GM18517 (cell line): ENCODE data around the gene C5orf63.
"Not testable (repeated sequence)": the region's sequence is repeated elsewhere in the genome, so short reads cannot be mapped to it uniquely, and the experiment has no call there.

Experiments
- ATAC-seq: cut with Tn5 transposase; IDR thresholded peaks from one replicate; pipeline ENCODE4 v1.9.1; 2021; ENCODE audit warnings: mild to moderate bottlenecking, moderate library complexity; ENCODE audit not compliant: unreplicated experiment

Gene C5orf63

DNA sequence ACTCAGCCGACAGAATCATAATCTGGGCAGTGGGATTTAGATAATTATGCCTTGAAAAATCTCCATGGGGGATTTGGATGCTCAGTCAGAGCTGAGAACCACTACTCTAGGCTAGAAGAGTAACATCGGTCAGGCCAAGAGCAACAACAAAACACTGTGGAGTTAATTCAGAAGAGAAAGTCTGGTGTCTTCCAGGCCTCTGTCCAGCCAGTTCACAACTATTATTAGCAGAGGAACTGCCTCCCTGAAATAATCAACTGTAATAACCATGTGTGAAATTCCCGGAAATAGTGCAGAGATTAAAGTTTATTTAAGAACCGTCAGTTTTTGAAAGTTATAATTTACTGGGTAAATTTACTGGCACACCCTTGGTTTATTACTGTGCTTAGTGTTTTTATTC, 34.8 kb downstream of the C5orf63 start:
- ATAC-seq = no peak

DNA sequence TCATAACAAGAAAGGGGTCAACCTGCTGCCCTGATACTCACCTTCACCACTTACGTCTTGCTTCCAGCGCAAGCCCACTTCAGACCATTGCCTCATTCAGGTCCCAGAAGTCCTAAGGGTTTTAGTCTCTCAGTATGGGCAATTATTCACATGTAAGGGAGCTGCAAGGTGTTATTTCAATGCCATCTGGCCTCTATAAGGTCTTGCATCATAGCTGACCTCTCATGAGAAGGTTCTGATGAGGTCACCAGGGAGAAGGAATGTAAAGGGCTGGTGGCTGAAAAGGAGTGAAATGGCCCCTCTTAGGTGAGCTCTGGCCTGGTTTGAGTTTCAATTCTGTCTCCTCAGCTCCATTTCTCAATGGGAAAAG, 41.5 kb downstream of the C5orf63 start:
- ATAC-seq = no peak

DNA sequence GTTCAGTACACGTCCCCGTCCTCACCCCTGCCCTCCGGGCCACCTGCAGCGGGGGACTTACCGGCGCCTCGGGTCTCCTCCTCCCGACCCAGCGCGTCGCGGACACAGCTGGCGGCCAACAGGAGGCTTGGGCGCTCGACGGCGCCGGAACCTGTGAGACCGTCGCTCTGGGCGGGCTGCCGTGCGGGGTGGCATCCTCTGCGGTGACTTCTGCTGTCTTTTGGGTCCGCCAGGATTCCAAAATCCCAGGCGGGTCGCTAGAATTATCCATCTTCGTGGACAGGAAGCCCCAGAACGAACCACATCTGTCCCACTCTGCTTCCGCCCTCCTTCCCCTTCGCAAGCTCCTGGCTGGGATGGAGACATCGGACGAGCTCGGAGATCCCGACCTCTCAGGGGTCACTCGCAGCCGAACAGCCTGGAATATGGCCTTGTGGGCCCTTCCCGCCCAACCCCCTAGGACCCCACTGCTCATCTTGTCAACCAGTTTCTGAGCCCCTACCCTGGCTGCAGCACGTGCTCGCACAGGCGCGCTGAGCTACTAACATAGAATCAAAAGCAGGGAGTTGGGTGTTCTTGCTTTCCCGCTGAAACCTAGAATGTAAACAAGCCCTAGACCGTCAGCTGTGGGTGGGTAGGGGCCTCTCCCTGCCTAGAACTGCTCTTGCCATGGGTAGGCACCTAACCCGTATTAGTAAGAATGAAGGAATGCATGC, 42.0 kb downstream of the C5orf63 start:
- peak; percentile 6 for ATAC-seq

DNA sequence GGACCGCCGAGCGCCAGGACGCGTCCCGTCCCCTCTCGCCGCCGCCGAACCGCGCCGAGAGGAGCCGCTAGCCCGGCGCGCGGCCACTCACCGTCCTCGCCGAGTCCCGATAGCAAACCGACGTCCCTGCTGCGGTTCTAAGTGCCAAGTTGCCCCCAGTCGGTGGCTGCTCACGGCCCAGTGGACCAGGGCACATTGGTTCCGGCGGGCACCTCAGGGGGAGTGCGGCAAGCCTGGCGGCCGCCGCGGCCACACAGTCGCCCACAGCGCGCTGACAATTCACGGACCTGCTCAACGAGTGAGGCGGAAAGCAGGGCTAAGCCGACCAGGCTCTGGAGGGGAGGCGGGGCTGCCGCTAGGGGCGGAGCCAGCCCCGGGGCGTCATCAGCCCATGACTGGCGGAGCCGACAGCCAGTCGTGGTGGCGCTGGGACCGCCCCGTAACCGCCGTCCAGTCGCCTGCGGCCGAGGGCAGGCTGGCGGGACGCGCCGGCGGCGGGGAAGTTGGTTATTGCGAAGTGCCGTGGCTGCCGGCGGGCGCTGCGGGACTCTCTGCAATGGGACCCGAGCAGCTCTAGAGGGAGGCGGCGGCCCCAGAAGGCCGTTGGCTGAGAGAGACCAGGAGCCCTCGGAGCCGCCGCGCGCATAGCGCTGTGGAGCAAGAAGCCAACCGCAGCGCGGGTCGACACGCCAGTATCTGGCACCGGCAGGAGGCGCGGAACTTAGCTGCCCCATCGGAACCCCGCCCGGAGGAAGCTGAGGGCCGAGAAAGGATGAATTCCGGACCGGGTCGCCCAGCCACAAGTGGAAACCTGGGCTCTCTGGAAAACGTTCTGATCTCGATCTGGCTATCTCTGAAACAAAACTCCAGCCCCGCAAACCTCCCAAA, 42.8 kb downstream of the C5orf63 start, which contains the start of gene MARCHF3:
Gene MARCHF3 (minus strand): TSS at position 300 of the 888 bp plus-strand sequence. CDS start 112,387 bp downstream, outside the sequence.
- peak; percentile 87 for ATAC-seq

DNA sequence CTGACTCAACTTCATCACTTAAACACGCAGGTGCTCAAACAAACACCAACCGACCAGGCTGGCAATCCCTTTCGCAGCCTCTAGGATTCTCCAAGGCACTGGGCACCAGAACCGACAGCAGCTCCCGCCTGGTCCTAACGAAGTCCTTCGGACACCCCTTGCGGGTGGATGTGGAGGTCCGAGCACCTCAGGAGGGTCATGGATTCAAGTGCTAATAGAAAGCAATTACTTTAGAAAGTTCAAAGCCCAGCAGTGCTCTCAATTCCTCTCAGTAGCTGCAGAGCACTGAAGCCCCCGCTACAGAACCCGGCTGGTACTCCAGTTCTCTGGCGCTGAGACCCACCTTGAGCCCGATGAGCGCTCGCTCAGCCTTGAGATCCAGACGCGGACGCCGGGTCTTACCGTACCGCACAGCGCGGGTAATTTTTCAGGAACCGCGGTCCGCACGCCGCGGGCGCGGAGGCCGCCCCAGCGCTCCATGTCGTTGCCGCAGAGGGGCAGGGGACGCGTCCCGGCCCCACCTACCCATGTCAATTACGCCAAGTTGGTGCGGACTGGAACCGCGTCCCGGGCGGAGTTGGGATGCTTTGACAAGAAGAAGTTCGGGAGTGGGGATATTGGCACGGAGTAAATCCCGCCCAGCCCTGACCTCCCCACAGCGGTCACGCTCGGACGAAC, 43.6 kb downstream of the C5orf63 start:
- peak; percentile 16 for ATAC-seq

DNA sequence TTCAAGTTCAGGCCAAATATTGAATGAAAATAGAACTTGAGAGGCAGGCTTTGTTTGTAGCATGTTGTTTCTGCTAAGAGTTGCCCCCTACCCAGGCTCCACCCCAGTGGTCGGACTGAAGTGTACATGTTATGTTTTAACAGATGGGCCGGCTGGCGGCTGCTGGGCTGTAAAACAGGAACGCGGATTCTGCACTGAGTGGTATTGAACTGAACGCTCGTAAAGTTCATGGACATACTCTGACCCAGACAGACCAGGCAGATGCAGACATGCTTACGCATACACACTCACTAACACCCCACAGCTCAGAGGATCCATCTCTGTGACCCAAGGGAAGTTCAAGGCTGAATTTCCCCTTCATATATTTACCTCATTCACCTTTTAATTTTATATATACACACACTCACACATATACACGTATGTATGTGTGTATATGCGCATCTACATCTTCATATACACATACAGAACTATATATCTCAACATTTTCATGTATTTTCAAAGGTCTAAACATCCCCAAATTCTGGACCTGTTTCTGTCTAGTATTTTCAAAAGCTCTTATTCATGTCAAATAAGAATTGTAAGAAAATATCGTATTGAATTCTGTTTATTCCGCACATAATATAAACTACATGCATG, 44.4 kb downstream of the C5orf63 start:
- ATAC-seq = no peak

DNA sequence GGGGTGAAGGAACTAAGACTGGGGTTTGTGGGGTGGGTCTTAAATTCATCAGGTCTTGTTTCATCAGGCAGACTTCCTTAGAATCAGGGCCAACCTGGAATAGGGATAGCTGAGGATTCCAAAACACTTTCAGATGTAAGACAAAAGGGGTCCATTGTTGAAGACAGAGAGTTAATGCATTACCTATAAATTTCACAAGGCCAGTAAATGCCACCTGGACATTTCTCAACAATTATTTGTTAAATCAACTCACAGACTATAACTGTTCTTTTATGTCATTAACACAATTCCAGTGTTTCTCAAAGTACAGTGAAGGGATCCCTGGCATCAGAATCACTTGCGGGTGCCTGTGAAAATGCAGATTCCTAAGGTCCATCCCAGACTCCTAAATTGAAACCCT, 45.8 kb downstream of the C5orf63 start:
- no peak for ATAC-seq

DNA sequence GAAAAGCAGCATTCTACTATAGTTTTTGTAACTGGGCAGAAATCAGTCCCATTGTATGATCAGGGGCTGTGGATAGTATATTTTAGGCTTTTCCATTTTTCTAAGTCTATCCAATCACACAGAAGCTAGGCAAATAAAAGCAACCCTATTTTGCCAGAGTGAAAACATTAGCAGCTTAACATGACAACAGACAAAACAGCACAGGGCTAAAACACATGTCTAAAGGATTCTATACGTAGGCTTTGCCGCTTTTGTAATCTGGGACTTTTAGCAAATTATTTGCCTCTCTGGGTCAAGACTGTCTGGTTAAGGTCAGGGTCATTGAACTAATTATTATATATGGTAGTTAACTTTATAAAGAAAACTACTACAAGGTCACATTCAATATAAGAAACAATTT, 47.1 kb downstream of the C5orf63 start:
- no peak for ATAC-seq

DNA sequence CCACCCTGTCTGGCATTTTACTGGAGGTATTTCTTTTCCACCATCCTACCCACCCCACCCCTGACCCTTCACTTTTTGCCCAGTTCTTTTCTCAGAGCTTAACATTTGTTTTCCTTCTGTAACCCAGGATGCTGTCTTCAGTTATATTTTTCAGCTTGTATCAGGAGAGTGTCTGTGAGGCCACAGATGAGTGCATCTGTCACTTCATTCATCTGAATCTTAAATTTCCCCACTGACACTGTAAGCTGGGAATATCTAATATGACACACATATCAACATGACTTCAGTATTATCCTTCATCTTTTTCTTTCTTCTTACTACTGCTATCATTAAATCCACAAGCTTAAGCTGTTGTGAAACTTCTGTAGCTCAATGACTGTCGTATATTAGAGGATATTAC, 47.8 kb downstream of the C5orf63 start:
- no peak for ATAC-seq

DNA sequence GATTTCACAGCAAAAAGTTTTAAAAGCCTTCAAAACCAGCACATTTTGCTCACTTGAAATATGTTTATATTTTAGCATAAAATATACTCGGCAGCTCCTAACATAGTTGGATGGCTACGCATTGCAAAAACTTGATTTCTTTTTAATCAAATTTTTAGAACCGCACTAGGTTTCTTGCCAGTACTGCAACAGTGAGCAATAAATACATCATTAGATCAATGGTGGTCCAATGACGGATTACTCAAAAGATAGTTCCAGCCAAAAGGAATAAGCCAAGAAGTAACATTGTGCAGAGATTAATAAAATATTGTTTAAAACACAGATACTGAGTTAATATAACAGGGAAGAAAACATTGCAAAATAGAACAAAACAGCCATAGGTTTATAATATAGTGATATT, 48.5 kb downstream of the C5orf63 start:
- ATAC-seq = no peak

DNA sequence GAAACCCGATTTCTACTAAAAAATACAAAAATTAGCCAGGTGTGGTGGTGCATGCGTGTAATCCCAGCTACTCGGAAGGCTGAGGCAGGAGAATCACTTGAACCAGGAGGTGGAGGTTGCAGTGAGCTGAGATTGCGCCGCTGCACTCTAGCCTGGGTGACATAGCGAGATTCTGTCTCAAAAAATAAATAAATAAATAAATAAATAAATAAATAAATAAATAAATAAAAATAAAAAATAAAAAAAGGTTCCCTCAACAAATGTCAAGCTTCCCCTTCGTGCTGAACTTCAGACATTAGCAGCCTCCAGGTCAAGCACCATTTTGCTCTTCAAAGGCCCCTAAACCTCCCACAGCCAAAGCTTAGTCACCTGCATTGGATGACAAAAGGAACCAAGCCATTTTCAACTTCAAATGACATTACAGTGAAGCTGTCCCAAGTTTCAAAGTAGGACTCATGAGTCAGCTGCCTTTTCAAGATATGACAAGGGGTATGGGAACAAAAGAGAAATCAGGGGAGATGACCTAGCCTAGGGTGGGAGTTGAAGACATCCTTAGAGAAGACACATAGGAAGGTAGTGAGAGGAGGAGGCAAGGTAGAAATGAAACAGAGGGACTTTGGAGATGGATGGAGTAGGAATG, 49.6 kb downstream of the C5orf63 start:
- ATAC-seq = not testable (repeated sequence)

DNA sequence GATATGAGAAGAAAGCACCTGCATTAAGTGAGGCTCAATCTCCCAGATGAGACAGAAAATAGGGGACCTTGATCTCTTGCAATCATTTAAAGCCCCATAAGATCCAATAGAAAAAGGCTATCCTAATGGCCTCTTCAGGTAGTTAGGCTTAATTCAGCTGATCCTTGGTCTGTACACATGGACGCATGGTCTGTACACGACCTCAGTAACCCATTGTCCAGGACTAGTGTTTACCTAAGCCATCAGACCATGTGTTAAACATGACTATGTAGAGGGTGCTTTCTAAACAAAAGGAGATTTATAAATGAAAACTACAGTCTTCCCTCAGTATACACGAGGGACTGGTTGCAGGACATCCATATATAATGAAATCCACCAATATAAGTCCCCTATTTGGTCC, 50.5 kb downstream of the C5orf63 start:
- no peak for ATAC-seq

DNA sequence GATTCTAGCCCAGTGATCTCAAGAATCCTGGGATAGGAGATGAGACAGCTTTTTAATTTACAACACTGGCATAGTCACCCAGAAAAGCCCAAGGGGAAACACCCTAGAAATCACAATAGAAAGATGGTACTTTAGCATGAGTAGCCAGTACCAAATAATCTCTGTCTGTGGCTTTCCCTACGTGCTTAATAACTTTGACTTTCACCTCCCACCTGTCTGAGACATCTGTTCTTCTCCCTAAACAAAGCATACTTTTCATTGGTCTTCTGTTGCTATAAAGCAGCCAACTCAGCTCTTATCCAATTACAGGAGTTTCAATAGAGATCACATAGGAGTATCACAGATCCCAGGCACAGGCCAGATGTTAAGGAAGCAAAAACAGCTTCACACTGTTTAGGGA, 53.4 kb downstream of the C5orf63 start:
- ATAC-seq = peak; percentile 62

DNA sequence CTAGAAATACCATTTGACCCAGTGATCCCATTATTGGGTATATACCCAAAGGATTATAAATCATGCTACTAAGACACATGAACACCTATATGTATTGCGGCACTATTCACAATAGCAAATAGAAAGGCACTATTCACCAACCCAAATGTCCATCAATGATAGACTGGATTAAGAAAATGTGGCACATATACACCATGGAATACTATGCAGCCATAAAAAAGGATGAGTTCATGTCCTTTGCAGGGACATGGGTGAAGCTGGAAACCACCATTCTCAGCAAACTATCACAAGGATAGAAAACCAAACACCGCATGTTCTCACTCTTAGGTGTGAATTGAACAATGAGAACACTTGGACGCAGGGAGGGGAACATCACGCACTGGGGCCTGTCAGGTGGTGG, 56.6 kb downstream of the C5orf63 start:
- ATAC-seq = not testable (repeated sequence)

DNA sequence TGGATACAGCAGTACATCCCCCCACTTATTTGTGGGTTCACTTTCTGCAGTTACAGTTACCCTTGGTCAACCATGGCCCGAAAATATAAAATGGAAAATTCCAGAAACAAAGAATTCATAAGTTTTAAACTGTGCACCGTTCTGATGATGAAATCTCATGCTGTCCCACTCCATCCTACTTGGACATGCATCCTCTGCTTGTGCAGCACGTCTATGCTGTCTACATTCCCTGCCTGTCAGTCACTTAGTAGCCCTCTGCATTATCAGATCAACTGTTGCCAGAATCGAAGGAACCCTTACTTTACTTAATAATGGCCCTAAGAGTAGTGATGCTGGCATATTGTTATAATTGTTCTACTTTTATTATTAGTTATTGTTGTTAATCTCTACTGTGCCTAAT, 57.6 kb downstream of the C5orf63 start:
- no peak for ATAC-seq

DNA sequence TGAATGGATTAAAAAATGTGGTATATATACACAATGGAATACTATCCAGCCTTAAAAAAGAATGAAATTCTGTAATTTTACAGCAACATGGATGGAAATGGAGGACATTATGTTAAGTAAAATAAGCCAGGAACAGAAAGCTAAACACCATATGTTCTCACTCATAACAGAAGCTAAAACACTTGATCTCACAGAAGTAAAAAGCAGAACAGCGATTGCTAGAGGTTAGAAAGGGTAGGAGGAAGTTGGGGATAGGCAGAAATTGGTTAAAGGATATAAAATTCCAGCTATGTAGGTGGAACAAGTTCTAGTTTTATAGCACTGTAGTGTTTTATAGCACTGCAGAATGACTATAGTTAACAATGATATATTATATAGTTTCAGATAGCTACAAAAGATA, 58.7 kb downstream of the C5orf63 start:
- ATAC-seq = peak; percentile 36

DNA sequence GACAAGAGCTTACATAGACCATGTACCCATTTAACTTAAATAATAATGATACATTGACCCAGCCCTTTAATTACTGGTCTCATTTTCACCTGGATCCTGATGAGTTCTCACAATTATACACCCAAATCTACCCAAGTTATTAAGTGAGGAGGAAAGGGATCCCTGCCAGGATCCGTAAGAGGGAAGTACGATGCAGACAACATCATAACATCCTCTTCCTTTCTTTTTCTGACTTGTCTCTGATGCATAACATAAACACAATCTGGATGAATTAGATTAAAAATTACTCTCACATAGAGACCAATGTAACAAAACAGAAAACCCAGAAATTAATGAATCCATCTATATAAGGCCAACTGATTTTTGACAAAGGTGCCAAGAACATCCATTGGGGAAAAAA, 59.9 kb downstream of the C5orf63 start:
- ATAC-seq = no peak

DNA sequence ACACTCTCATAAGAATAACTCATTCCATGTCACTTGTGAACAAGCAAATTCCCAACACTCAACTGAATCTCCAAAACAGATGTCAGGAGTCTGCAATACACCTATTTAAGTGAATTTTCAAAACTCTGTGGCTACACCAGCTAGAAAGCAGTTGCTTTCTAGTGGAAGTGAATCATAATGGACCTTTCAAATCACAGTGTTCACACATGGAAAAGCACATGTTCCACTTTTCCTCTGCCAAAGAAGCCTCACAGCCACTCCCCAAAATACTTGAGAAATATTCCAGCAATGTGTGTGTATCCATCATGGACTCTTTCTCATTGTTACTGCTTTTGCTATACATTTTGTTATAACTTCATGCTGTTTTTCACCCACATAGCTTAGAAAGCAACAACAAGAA, 60.4 kb downstream of the C5orf63 start:
- ATAC-seq = no peak

DNA sequence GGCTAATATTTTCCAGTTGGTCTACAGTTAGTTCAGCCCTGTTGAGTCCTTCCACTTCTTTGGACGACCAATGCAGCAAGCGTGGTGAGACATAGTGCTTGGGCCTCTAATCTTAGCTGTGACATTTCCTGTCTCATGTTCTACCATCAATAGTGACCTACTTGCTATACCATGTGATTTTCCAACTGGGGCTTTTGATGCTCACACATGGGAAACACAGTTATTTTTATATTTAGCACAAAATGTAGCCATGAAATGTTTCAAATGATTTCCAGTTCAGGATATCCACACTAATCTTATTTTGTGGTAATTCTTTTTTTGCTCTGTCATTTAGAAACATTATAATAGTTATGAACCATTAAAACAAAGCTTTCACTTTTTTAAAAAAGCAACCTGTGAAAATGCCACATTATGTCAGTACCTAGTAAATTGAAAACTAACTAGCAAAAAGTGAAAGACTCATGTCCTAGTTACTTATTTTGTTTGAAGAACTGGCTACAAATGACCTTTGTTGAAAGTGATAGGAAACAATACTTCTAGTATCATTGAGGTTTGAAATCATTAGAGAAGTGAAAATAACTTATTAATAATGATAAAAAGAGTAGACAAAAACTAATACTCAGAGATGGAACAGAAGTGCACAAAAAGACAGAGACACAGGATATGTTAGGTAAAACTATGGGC, 61.2 kb downstream of the C5orf63 start:
- peak; percentile 75 for ATAC-seq

DNA sequence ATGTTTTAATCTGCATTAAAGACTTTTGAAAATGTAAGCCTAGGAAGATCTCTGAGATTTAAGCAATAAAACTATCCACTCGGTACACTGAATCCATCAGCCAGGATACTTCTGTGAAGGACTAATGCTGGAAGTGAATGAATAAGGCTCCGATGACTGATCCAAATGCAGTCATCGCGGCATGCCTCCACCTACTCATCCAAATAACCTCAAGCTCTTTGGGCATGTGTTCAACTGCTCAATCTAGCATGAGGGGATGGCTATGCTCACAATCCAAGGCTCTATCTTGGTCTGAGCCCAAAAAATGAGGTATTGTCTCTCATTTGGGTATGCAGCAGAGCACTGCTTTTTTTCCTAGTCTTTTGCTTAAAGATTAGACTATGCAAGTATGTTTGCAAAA, 62.1 kb downstream of the C5orf63 start:
- no peak for ATAC-seq
